ENCODE results near the gene TXNDC9.

DNA sequence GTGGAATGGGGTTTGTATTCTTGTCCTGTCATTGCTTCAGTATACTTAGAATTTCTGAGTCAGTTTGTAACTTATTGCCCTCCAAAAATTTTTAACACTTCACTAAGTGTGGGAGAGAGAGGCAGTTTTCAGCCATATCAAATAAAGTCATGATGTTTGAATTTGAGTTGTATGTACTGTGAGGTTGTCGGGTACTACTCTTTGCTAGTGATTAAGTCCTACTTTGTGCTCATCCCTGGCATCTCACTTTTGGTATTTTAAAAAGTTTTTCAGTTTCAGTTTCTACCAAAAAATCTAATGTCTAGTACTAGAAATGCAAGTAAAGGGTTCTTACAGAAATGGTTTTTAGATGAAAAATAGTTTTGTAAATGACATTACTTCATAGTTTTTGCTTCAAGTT is 41.7 kb upstream of the TXNDC9 start:
- TF ChIP-seq PAX5 (IDR thresholded peaks at IDR 0.05; ENCODE audit: insufficient read depth, low read length, severe bottlenecking), result no peak
- TF ChIP-seq POLR2AphosphoS5 (IDR thresholded peaks at IDR 0.05; ENCODE audit: low read depth, low read length), result no peak

Data from GM12891 (cell line).